Sigmoid colon (tissue), 7 donors: ENCODE data around the gene MAP1B. TPM values are rescaled to one million over a fixed set of nuclear protein-coding genes. Genes with fewer than 3 reads are reported as not detected.

Source experiments
- DNase-seq: peaks from one replicate; pipeline ENCODE4 v3.0.0-alpha.2; 2019
- H3K27ac ChIP-seq, 4 donors: fragments of 200-600 bp; sonication (generic); one replicate each; pipeline ENCODE4 v1.5.1; 2016 to 2019; ENCODE audit warnings: mild to moderate bottlenecking in 1 of 4
- H3K27me3 ChIP-seq, 3 donors: fragments of 200-600 bp; sonication (generic); one replicate each; pipeline ENCODE4 v1.5.1; 2019; ENCODE audit warnings: mild to moderate bottlenecking in 1 of 3
- H3K36me3 ChIP-seq, 4 donors: fragments of 200-600 bp; sonication (generic); one replicate each; pipeline ENCODE4 v1.5.1; 2016 to 2019
- H3K4me1 ChIP-seq, 4 donors: fragments of 200-600 bp; sonication (generic); one replicate each; pipeline ENCODE4 v1.5.1; 2017 to 2019
- H3K4me3 ChIP-seq, 4 donors: fragments of 200-600 bp; sonication (generic); one replicate each; pipeline ENCODE4 v1.5.1; 2017 to 2019; ENCODE audit warnings: mild to moderate bottlenecking in 2 of 4, moderate library complexity in 1 of 4
- H3K9me3 ChIP-seq, 4 donors: fragments of 200-600 bp in 3 of 4; sonication (generic) in 3 of 4; one replicate each; pipeline versions ENCODE4 v1.5.1 to v1.6.1; 2013 to 2019
- EP300 ChIP-seq, 4 donors: sonication (generic); formaldehyde crosslinking; IDR thresholded peaks; one replicate each; pipeline ENCODE4 v1.6.1; 2017; ENCODE audit warnings: antibody characterized with exemption in 4 of 4
- POLR2A ChIP-seq, 2 donors: fragments of 450-650 bp; IDR thresholded peaks; one replicate each; pipeline ENCODE4 v1.6.1; 2016; ENCODE audit warnings: antibody characterized with exemption in 2 of 2, mild to moderate bottlenecking in 2 of 2, moderate library complexity in 2 of 2
- POLR2AphosphoS5 ChIP-seq, 4 donors: sonication (generic); formaldehyde crosslinking; IDR thresholded peaks; one replicate each; pipeline ENCODE4 v1.6.1; 2017; ENCODE audit warnings: antibody characterized with exemption in 4 of 4
- WGBS, 2 donors: extraction: QIAGEN DNeasy Blood & Tissue Kit; methylation state at CpG; one replicate each; pipeline ENCODE4 v1.1.7; 2013; 5-methylcytosine and 5-hydroxymethylcytosine counted together
- intact Hi-C: fragments of 100-400 bp; cut with DNase I; formaldehyde crosslinking; loops from one replicate; pipeline ENCODE4 v1.15.1; 2023
- polyA plus RNA-seq, 3 donors: library from polyadenylated mRNA; stranded (reverse); fragments of 200-250 nt; gene quantifications; one replicate each; pipeline ENCODE4 v1.2.3, GENCODE V29; 2013
- total RNA-seq, 4 donors: library from RNA; depleted of rRNA; stranded (reverse); fragments of >200 nt; gene quantifications; one replicate each; pipeline ENCODE4 v1.1.0, GENCODE V29; 2016
- TF ChIP-seq, protein P1 (sequence below), 4 experiments: fragments of 450-650 bp in 3 of 4; fragments of 200-600 bp in 1 of 4; IDR thresholded peaks; one replicate each; pipeline ENCODE4 v1.5.1; 2016 to 2019; ENCODE audit warnings: antibody characterized with exemption in 4 of 4, mild to moderate bottlenecking in 3 of 4, moderate library complexity in 2 of 4
- donor health status: healthy with polysubstance abuse.
- donor health status: Bipolar disorder and iron deficiency.
- donor health status: healthy.

The MAP1B gene
- total and polyA plus RNA-seq, 7 donors, result 0.69 to 659 (median 98.6) TPM

DNA sequence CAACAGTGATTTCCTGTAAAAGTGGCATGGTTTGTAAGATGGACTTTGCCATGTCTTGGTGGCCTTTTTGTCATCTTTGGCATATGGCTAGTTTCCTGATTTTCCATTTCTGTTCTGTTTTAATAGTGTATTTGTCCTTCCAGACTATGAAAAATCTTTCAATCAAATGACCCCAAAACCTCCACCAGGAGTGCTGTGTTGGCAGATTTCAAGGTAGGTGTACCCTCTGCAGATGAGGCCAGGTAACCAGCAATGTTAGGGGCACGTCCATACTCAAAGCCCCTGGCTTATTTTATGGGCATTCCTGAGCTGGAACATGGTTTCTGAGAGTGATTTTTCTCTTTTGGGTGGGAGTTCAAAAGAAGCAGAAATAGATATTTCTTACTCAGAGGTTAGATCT lies 15.2 kb upstream of the MAP1B start:
- DNase-seq, result no peak
- Histone ChIP-seq H3K27ac (no peak overlapping the region), H3K27me3 (no peaks in the 10 kb centered on the region), H3K4me1 (no peaks in the 10 kb centered on the region), H3K36me3 (no peaks in the 10 kb centered on the region), H3K4me3 (no peak overlapping the region), H3K9me3 (no peaks in the 10 kb centered on the region)
- TF ChIP-seq POLR2AphosphoS5 (IDR thresholded peaks at IDR 0.05), result no peak
- TF ChIP-seq EP300 (IDR thresholded peaks at IDR 0.05), result no peak
- TF ChIP-seq POLR2A (IDR thresholded peaks at IDR 0.05), result no peak
- TF ChIP-seq, protein P1, sequence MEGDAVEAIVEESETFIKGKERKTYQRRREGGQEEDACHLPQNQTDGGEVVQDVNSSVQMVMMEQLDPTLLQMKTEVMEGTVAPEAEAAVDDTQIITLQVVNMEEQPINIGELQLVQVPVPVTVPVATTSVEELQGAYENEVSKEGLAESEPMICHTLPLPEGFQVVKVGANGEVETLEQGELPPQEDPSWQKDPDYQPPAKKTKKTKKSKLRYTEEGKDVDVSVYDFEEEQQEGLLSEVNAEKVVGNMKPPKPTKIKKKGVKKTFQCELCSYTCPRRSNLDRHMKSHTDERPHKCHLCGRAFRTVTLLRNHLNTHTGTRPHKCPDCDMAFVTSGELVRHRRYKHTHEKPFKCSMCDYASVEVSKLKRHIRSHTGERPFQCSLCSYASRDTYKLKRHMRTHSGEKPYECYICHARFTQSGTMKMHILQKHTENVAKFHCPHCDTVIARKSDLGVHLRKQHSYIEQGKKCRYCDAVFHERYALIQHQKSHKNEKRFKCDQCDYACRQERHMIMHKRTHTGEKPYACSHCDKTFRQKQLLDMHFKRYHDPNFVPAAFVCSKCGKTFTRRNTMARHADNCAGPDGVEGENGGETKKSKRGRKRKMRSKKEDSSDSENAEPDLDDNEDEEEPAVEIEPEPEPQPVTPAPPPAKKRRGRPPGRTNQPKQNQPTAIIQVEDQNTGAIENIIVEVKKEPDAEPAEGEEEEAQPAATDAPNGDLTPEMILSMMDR (IDR thresholded peaks at IDR 0.05), result no peak
- WGBS, 2 donors, result 47 to 65% methylated on average over 1 of the region's 1 CpG
- intact Hi-C loops, result no loop called here

DNA sequence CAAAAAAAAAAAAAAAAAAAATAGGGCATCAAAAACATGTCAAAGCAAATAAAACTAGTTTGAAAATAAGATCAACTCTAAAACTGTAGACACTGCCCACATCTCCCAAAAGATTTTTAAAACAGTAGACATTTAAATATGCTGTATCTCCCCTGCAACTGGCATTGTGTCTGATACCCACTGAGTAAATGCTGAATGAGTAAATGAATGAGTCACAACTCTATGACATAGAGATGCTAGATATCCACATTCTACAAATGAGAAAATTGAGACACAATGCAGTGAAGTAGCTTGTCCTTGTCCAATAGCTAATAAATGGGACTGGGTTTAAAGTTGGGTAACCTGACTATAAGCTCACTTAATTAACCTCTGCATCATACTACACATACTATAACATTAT lies 14.1 kb upstream of the MAP1B start:
- Histone ChIP-seq H3K9me3 (no peaks in the 10 kb centered on the region), H3K4me3 (no peak overlapping the region), H3K27me3 (no peaks in the 10 kb centered on the region), H3K36me3 (no peaks in the 10 kb centered on the region), H3K27ac (no peak overlapping the region), H3K4me1 (no peaks in the 10 kb centered on the region)
- TF ChIP-seq EP300 (IDR thresholded peaks at IDR 0.05), result no peak
- TF ChIP-seq POLR2A (IDR thresholded peaks at IDR 0.05), result no peak
- TF ChIP-seq, protein P1 (IDR thresholded peaks at IDR 0.05), result no peak
- no peak for TF ChIP-seq POLR2AphosphoS5 (IDR thresholded peaks at IDR 0.05)
- intact Hi-C loops, result no loop called here
- no peak for DNase-seq

DNA sequence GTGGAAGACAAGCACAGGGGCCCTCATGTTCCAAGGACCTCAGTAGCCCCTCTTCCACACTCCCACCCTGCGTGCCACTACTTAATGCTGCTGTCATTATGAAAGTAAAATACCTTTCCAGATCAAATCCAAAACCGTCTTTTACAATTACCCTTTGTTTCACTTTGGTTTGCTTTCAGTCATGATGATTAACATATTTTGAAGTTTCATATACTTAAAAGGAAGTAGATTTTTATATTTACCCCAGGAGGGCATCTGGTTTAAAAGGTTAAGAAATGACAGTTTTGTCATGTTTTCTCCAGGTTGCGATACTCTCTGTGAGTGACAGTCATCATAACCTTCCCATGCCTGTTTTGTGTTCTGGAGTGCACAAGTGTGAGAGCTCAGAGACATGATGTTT lies 13.5 kb upstream of the MAP1B start:
- 61 to 78% methylated on average over 3 of the region's 3 CpGs for WGBS, 2 donors
- no peak for DNase-seq
- Histone ChIP-seq H3K36me3 (no peaks in the 10 kb centered on the region), H3K9me3 (no peaks in the 10 kb centered on the region), H3K4me1 (no peaks in the 10 kb centered on the region), H3K4me3 (no peak overlapping the region), H3K27me3 (no peaks in the 10 kb centered on the region), H3K27ac (no peak overlapping the region)
- TF ChIP-seq POLR2AphosphoS5 (IDR thresholded peaks at IDR 0.05), result no peak
- no peak for TF ChIP-seq EP300 (IDR thresholded peaks at IDR 0.05)
- TF ChIP-seq, protein P1 (IDR thresholded peaks at IDR 0.05), result no peak
- no peak for TF ChIP-seq POLR2A (IDR thresholded peaks at IDR 0.05)
- intact Hi-C loops, result no loop called here

DNA sequence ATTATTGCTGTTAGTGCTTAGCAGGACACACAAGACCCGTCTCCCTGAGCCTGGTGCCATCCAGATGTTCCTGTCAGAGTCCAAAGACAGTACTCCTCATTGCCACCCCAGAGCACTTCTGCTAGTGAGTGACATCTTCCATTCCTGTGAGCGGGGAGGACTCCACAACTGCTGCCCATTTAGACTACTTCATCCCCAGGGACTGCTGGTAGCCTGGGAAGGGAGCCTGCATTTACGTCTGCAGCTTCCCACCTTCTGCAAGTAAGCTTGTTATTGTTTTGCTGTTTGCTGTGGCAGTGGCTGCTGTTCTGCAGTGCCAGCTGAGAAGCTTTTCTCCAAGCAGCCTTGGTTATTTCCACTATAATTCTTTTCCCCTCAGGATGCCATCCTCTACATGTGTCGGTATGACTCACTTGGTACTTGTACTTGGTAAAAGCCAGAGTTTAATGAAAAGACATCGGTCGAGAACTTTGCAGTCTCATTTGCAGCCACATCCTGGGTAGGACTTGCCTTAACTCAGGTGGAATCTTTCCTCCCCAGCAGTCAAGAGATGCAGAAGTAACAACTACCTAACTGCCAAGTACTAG lies 10.6 kb upstream of the MAP1B start:
- Histone ChIP-seq H3K4me1 (no peaks in the 10 kb centered on the region), H3K9me3 (no peaks in the 10 kb centered on the region), H3K27me3 (no peaks in the 10 kb centered on the region), H3K4me3 (no peak overlapping the region), H3K27ac (no peak overlapping the region), H3K36me3 (no peaks in the 10 kb centered on the region)
- intact Hi-C loops, result no loop called here
- TF ChIP-seq POLR2AphosphoS5 (IDR thresholded peaks at IDR 0.05), result no peak
- no peak for TF ChIP-seq EP300 (IDR thresholded peaks at IDR 0.05)
- TF ChIP-seq, protein P1 (IDR thresholded peaks at IDR 0.05), result no peak
- TF ChIP-seq POLR2A (IDR thresholded peaks at IDR 0.05), result no peak
- no peak for DNase-seq
- 68 to 84% methylated on average over 6 of the region's 6 CpGs for WGBS, 2 donors

DNA sequence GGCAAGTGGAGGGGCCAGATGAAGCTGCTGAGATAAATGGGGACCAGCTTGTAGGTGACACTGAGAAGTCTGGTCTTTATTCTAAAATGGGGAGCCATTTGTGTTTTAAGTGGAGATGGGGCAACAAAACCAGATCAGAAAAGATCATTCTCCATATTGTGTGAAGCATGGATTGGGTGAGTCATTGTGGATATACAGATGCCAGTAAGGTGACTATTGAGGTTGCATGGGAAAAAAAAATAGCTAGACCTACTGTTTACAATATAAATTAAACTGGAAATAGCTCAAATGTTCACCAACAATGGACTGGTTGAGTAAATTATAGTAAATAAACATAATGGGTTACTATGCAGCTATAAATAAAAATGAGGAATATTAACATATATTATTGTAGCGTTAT lies 5.4 kb upstream of the MAP1B start:
- H3K9me3 ChIP-seq, result no peaks in the 10 kb centered on the region
- TF ChIP-seq, protein P1 (IDR thresholded peaks at IDR 0.05), result no peak
- TF ChIP-seq POLR2A (IDR thresholded peaks at IDR 0.05) (no peak), POLR2AphosphoS5 (IDR thresholded peaks at IDR 0.05) (no peak), EP300 (IDR thresholded peaks at IDR 0.05) (no peak)
- intact Hi-C loops, result no loop called here
- peaks cover 0 to 4% (median 0%) of the 10 kb centered on the region in 4 donors for H3K4me1 ChIP-seq
- no peak overlapping the region for H3K27ac ChIP-seq
- DNase-seq, result no peak
- no peak overlapping the region for H3K4me3 ChIP-seq
- H3K27me3 ChIP-seq, result no peaks in the 10 kb centered on the region
- H3K36me3 ChIP-seq, result no peaks in the 10 kb centered on the region
- WGBS, 2 donors, result 81 to 96% methylated on average over 1 of the region's 1 CpG
